ENCODE results near the gene C5orf63.
"Not testable (repeated sequence)": the region's sequence is repeated elsewhere in the genome, so short reads cannot be mapped to it uniquely, and the experiment has no call there.

Gene C5orf63

GRCh38 chr5:127056896-127057295 is 16.4 kb downstream of the C5orf63 start:
- H3K27me3 Mint-ChIP-seq: no peaks in the 10 kb centered on the region
- H3K9me3 Mint-ChIP-seq: no peaks in the 10 kb centered on the region
- H3K36me3 Mint-ChIP-seq: peaks cover 61% of the 10 kb centered on the region
- ATAC-seq: no peak
- peaks cover 12% of the 10 kb centered on the region for H3K4me1 Mint-ChIP-seq
- H3K27ac Mint-ChIP-seq: no peak overlapping the region
- no peak overlapping the region for H3K4me3 Mint-ChIP-seq

DNA sequence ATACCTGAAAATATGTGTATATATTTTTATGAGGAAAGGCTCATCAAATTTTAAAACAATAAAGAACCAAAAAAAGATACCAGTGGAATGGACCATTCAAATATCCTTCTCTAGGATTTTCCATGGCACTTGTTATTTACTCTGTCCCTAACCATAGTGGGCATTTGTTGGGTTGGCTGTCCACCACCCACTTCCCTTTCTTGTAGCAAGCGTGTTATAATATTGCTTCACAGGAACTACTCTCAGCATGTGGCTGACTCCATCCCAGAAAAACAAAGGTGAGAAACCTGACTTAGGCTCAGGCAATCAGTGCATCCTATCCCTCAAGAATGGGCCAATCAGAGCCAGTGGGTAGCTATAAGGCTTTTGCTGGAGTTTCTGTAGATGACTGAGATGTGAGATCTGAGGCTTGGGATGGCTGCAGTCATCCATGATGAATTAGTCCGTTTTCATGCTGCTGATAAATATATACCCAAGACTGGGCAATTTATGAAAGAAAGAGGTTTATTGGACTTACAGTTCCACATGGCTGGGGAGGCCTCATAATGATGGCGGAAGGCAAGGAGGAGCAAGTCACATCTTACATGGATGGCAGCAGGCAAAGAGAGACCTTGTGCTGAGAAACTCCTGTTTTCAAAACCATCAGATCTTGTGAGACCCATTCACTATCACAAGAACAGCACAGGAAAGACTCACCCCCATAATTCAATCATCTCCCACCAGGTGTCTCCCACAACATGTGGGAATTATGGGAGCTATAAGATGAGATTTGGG is 17.2 kb downstream of the C5orf63 start:
- Mint-ChIP-seq H3K4me3 (no peak overlapping the region), H3K4me1 (peaks cover 9% of the 10 kb centered on the region), H3K36me3 (peaks cover 58% of the 10 kb centered on the region), H3K9me3 (no peaks in the 10 kb centered on the region), H3K27me3 (no peaks in the 10 kb centered on the region), H3K27ac (no peak overlapping the region)
- ATAC-seq: no peak

- H3K36me3 Mint-ChIP-seq: peaks cover 46% of the 10 kb centered on the region
- not testable (repeated sequence) for H3K4me3 Mint-ChIP-seq, H3K27me3 Mint-ChIP-seq, ATAC-seq, H3K4me1 Mint-ChIP-seq, H3K27ac Mint-ChIP-seq, H3K9me3 Mint-ChIP-seq
Measured at GRCh38 chr5:127053551-127053950, 19.8 kb downstream of the C5orf63 start.

- Mint-ChIP-seq H3K36me3 (peaks cover 48% of the 10 kb centered on the region), H3K9me3 (no peaks in the 10 kb centered on the region), H3K4me3 (no peak overlapping the region), H3K27me3 (no peaks in the 10 kb centered on the region), H3K27ac (no peak overlapping the region), H3K4me1 (no peaks in the 10 kb centered on the region)
- no peak for ATAC-seq
Measured at GRCh38 chr5:127053049-127053448, 20.3 kb downstream of the C5orf63 start.

DNA sequence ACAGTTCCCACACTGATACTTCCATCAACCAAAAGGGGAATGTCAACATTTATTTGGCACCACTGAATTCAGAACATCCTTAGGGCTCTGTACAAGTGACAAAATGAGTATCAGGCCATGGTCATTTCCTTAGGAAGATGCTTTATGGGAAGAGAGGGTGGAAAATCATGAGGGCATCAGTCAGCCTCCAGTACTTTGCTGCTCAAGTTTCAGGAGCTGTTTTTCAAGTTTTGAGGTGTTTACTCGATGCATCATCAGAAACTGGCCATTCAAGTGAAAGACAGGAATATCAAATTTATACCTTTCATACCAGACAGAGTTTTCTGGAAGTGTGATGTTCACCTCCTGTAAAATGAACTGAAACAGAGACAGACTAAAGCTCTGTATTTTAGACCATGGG is 21.7 kb downstream of the C5orf63 start:
- Mint-ChIP-seq H3K27ac (no peak overlapping the region), H3K27me3 (no peaks in the 10 kb centered on the region)

DNA sequence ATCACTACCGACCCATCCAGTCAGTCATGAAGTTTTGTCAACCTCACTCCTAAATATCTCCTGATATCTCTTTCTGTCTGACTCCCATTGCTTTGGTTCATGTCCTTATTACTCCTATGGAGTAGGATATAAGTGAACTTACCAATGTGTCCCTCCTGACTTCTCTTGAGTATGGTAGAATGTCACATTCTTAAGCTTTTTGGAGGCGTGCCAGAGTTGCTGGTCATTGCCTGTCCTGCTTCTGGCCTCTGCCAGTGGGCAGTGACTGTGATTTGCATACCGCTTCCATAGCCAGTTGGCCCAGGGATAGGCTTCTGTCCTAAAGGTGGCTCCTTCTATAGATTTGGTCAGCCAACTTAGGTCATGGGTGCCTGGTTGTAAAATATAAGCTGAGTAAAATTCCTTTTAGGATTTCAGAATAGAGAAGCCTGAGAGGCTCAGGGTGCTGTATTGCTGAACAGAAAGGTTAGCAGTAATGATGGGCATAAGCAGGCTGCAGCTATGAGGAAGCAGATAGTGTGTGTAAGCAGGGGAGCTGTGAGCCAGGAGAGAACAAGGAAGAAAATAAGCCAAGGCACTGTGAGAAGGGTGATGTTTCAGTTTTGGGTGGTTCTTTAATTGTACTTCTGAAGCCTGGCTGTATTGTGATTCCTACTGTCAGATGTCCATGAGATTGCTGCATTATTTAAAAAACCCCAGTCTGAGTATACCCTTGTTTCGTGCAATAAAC is 26.8 kb downstream of the C5orf63 start:
- H3K9me3 Mint-ChIP-seq: no peaks in the 10 kb centered on the region
- no peak for ATAC-seq
- H3K36me3 Mint-ChIP-seq: peaks cover 6% of the 10 kb centered on the region
- no peak overlapping the region for H3K4me3 Mint-ChIP-seq
- H3K27ac Mint-ChIP-seq: no peak overlapping the region
- no peaks in the 10 kb centered on the region for H3K4me1 Mint-ChIP-seq
- H3K27me3 Mint-ChIP-seq: no peaks in the 10 kb centered on the region

More for the DNA sequence above, 21.7 kb downstream of the C5orf63 start:
- no peak for ATAC-seq
- no peaks in the 10 kb centered on the region for H3K9me3 Mint-ChIP-seq
- H3K36me3 Mint-ChIP-seq: peaks cover 37% of the 10 kb centered on the region
- no peaks in the 10 kb centered on the region for H3K4me1 Mint-ChIP-seq
- no peak overlapping the region for H3K4me3 Mint-ChIP-seq

DNA sequence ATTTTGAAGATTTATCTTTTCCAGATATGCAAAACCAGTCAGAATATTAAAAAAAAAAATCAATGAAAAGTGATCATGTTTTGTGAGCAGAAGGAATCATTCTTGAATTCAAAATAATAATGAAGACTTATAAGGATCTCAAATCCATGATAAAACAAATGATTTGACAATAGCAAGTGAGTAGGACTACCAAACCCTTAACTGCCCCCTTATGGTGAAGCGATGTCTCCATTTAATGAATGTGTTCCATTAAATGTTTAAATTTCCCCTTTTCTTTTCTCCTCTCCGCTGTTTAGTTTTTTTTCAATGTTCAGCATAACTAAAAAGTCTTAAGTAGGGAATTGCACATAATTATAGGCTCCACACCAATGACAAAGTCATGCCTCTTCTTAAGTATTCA is 30.7 kb downstream of the C5orf63 start:
- Mint-ChIP-seq H3K27me3 (no peaks in the 10 kb centered on the region), H3K36me3 (peaks cover 9% of the 10 kb centered on the region), H3K4me1 (no peaks in the 10 kb centered on the region), H3K4me3 (no peak overlapping the region), H3K27ac (no peak overlapping the region), H3K9me3 (no peaks in the 10 kb centered on the region)
- no peak for ATAC-seq

DNA sequence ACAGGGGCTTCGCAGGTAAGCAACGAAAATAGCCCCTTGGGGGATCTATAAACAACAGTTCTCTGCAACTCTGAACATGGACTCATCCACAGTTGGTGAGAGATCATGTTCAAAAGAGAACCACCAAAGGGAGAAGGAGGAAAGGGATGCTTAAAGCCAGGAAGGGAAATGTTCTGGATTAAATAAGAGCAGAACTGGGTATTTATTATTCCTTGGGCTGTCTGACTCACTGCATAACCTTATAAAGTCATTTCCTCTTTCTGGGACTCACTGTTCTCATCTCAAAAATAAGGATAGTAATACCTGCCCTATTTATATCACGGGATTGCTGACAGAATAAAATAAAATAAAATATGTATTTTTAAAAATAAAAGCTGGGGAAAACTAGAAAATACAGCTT is 31.7 kb downstream of the C5orf63 start:
- no peaks in the 10 kb centered on the region for H3K9me3 Mint-ChIP-seq
- peaks cover 13% of the 10 kb centered on the region for H3K36me3 Mint-ChIP-seq
- H3K4me3 Mint-ChIP-seq: no peak overlapping the region
- no peaks in the 10 kb centered on the region for H3K4me1 Mint-ChIP-seq
- ATAC-seq: no peak
- no peak overlapping the region for H3K27ac Mint-ChIP-seq
- H3K27me3 Mint-ChIP-seq: no peaks in the 10 kb centered on the region

DNA sequence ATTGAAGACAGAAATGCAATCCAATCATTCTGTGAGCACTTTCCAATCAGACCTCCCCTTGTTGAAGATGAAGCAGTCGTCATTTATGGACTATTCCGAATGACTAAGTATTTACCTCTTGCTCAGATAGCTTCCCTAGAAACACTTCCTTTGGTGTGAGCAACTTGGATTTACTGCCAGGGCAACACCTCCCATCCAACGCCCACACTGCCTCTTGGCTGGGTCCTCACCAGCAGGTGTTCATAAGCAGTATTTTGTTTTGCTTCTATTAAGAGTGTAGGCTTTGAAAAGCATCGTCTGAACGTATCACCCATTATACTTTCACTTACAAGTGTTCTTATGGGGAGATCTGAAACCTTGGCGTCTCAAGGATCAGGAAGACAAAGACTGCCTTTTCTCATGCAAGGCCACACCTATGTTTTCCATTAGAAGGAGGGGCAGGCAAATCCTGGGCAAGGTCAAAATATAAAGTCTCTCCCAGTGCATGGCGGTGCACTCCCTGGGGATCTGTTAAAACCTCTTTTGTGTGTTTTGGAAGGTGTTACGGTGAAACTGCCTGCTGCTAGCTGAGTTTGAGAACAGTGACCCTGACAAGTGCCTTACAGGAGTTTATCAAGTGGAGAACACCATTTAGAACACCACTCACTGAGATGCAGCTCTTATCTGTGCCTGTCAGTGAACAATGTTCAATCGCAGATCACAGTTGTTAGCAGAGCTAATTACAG is 32.3 kb downstream of the C5orf63 start:
- no peak overlapping the region for H3K4me3 Mint-ChIP-seq
- H3K4me1 Mint-ChIP-seq: no peaks in the 10 kb centered on the region

DNA sequence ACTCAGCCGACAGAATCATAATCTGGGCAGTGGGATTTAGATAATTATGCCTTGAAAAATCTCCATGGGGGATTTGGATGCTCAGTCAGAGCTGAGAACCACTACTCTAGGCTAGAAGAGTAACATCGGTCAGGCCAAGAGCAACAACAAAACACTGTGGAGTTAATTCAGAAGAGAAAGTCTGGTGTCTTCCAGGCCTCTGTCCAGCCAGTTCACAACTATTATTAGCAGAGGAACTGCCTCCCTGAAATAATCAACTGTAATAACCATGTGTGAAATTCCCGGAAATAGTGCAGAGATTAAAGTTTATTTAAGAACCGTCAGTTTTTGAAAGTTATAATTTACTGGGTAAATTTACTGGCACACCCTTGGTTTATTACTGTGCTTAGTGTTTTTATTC is 34.8 kb downstream of the C5orf63 start:
- Mint-ChIP-seq H3K27ac (no peak overlapping the region), H3K27me3 (no peaks in the 10 kb centered on the region), H3K9me3 (no peaks in the 10 kb centered on the region), H3K4me1 (no peaks in the 10 kb centered on the region), H3K4me3 (no peak overlapping the region), H3K36me3 (peaks cover 13% of the 10 kb centered on the region)
- ATAC-seq: no peak

More for the DNA sequence above, 32.3 kb downstream of the C5orf63 start:
- Mint-ChIP-seq H3K27me3 (no peaks in the 10 kb centered on the region), H3K27ac (no peak overlapping the region), H3K9me3 (no peaks in the 10 kb centered on the region), H3K36me3 (peaks cover 13% of the 10 kb centered on the region)
- ATAC-seq: no peak

DNA sequence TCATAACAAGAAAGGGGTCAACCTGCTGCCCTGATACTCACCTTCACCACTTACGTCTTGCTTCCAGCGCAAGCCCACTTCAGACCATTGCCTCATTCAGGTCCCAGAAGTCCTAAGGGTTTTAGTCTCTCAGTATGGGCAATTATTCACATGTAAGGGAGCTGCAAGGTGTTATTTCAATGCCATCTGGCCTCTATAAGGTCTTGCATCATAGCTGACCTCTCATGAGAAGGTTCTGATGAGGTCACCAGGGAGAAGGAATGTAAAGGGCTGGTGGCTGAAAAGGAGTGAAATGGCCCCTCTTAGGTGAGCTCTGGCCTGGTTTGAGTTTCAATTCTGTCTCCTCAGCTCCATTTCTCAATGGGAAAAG is 41.5 kb downstream of the C5orf63 start:
- ATAC-seq: no peak
- no peaks in the 10 kb centered on the region for H3K9me3 Mint-ChIP-seq
- H3K4me3 Mint-ChIP-seq: peak overlapping the region; percentile 94
- peaks cover 29% of the 10 kb centered on the region for H3K4me1 Mint-ChIP-seq
- H3K27me3 Mint-ChIP-seq: no peaks in the 10 kb centered on the region
- peak overlapping the region; percentile 77 for H3K27ac Mint-ChIP-seq
- H3K36me3 Mint-ChIP-seq: peaks cover 5% of the 10 kb centered on the region

- H3K27me3 Mint-ChIP-seq: no peaks in the 10 kb centered on the region
- H3K27ac Mint-ChIP-seq: peak overlapping the region; percentile 77
- peak overlapping the region; percentile 94 for H3K4me3 Mint-ChIP-seq
- H3K9me3 Mint-ChIP-seq: no peaks in the 10 kb centered on the region
- peak; percentile 51 for ATAC-seq
- peaks cover 32% of the 10 kb centered on the region for H3K4me1 Mint-ChIP-seq
- H3K36me3 Mint-ChIP-seq: peaks cover 5% of the 10 kb centered on the region
Measured at GRCh38 chr5:127031147-127031862, 42.0 kb downstream of the C5orf63 start.

DNA sequence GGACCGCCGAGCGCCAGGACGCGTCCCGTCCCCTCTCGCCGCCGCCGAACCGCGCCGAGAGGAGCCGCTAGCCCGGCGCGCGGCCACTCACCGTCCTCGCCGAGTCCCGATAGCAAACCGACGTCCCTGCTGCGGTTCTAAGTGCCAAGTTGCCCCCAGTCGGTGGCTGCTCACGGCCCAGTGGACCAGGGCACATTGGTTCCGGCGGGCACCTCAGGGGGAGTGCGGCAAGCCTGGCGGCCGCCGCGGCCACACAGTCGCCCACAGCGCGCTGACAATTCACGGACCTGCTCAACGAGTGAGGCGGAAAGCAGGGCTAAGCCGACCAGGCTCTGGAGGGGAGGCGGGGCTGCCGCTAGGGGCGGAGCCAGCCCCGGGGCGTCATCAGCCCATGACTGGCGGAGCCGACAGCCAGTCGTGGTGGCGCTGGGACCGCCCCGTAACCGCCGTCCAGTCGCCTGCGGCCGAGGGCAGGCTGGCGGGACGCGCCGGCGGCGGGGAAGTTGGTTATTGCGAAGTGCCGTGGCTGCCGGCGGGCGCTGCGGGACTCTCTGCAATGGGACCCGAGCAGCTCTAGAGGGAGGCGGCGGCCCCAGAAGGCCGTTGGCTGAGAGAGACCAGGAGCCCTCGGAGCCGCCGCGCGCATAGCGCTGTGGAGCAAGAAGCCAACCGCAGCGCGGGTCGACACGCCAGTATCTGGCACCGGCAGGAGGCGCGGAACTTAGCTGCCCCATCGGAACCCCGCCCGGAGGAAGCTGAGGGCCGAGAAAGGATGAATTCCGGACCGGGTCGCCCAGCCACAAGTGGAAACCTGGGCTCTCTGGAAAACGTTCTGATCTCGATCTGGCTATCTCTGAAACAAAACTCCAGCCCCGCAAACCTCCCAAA is 42.8 kb downstream of the C5orf63 start, which contains the start of gene MARCHF3:
MARCHF3 (minus strand) TSS at position 300 of the 888 bp plus-strand sequence. CDS start 112,387 bp downstream, outside the sequence.
- no peaks in the 10 kb centered on the region for H3K27me3 Mint-ChIP-seq
- no peaks in the 10 kb centered on the region for H3K9me3 Mint-ChIP-seq
- H3K27ac Mint-ChIP-seq: peak within 1 kb of the TSS; percentile 77
- H3K4me3 Mint-ChIP-seq: peak within 1 kb of the TSS; percentile 94
- peak; percentile 99 for ATAC-seq
- H3K36me3 Mint-ChIP-seq: peaks cover 5% of the 10 kb centered on the region
- peaks cover 37% of the 10 kb centered on the region for H3K4me1 Mint-ChIP-seq

- Mint-ChIP-seq H3K27me3 (no peaks in the 10 kb centered on the region), H3K27ac (peak overlapping the region; percentile 77), H3K36me3 (peaks cover 5% of the 10 kb centered on the region), H3K9me3 (no peaks in the 10 kb centered on the region), H3K4me1 (peaks cover 43% of the 10 kb centered on the region), H3K4me3 (peak overlapping the region; percentile 94)
- peak; percentile 2 for ATAC-seq
Measured at GRCh38 chr5:127029581-127030258, 43.6 kb downstream of the C5orf63 start.
